Mucosa of gallbladder (tissue), 1 donor: ENCODE measurements around the gene MDFIC. TPM values are rescaled to one million over a fixed set of nuclear protein-coding genes. Genes with fewer than 3 reads are reported as not detected.
A peak's percentile ranks its signal among the peaks of the same experiment; 100 is the strongest.
"Not testable (repeated sequence)": the region's sequence is repeated elsewhere in the genome, so short reads cannot be mapped to it uniquely, and the experiment has no call there.

Experiments used
- DNase-seq: peaks from one replicate; pipeline ENCODE4 v3.0.0-alpha.2; 2020; ENCODE audit warnings: low spot score
- total RNA-seq: library from RNA; stranded (reverse); gene quantifications from one replicate; pipeline ENCODE4 v1.2.1, GENCODE V29; 2021
- donor health status: DM: no; HTN: no; CAD: no.

The MDFIC gene, protein sequence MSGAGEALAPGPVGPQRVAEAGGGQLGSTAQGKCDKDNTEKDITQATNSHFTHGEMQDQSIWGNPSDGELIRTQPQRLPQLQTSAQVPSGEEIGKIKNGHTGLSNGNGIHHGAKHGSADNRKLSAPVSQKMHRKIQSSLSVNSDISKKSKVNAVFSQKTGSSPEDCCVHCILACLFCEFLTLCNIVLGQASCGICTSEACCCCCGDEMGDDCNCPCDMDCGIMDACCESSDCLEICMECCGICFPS
- total RNA-seq = 13.7 TPM

DNA sequence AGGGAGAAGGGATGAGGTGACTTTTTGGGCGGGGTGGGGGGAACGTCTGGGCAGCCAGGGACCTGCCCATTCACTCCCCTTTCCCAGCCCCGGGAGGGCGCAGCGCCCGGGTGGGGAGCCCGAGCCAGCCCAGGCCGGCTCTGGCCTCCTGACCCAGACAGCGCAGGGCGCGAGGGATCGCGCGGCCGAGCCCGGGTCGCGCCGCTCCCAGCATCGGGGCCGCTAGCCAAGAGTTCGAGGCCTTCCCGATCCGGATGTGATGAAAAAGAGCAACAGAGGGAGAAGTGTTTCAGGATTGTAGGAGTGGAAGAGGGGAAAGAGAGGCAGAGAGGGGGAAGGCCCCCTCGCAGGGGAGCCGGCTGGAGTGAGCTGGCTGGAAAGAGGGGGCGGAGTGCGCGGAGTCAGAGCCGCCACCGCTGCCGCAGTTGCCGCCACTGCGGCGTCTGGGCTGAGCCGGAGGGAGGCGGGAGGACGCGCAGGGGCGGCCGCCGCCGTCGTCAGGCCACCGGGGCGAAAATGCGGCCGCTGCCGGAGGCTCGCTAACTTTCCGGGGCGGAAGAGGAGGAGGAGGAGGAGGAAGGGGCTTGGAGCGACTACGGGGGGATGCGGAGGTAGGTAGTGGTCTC, at the start of gene MDFIC:
Gene MDFIC (plus strand): TSS at position 69 of the 626 bp plus-strand sequence. CDS start 940 bp downstream, outside the sequence.
- peak; percentile 15 for DNase-seq

DNA sequence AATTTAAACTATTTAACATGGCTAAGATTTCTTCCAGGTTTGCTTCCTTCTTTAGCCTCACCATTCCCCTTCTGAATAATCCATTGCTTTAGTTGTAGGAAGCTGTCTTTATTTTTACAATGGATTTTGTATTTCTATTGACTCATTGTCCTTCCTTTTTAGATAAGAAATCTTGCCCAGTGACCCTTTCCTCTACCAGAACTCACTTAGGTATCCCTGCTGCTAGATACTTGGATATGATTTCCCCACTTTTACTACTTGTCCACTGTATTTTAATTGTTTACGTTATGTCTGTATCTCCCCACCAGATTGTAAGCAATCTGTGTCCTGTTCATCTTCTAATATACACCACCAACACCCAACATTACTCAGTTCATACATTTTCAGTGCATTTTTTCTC, 47.7 kb upstream of the MDFIC start:
- DNase-seq = no peak

DNA sequence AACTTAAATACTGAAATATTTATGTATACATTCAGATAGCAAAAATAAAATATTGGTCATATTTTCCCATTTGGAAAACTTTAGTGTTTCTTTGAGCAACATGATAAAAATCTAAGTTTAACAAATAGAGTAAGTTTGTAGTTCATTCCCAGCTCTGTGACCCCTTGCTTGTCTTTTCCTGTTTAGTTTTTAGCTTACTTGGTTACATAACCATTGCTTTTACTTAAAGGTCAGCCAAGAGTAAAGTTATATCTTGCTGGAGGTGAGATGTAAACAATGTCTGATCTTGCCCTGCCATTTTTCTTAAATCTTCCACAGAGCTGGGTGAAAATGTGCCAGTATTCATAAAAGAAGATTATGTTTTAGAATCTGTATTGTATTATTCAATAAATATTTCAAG, 46.7 kb upstream of the MDFIC start:
- DNase-seq = no peak

DNA sequence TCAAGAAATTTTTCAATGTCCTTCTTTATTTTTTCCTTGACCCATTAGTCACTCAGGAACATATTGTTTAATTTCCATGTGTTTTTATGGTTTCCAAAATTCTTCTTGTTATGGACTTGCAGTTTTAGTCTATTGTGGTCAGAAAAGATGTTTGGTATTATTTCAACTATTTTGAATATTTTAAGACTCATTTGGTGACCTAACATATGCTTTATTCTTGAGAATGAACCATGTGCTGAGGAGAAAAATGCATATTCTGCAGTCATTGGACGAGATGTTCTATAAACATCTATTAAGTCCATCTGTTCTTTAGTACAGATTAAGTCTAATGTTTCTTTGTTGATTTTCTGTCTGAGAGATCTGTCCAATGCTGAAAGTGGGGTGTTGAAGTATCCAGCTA, 42.3 kb upstream of the MDFIC start:
- no peak for DNase-seq

DNA sequence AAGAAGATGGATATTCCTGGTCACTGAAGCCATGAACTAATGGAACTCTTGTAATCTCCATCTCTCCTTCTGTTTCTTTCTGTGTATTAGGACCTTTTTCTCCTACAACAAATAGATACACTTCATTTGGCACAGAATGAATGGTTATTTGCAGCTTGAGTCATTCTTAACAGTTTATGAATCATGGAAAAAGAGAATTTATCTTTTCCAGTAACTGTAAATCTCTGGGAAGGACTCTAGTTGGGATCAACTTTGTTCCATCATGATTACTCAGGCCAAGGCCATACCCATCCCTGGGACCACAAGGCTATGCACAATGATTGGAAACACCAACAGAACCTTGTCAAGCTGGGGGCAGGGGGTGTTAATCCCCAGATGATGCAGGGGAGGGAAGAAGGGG, 36.1 kb upstream of the MDFIC start:
- DNase-seq = no peak

DNA sequence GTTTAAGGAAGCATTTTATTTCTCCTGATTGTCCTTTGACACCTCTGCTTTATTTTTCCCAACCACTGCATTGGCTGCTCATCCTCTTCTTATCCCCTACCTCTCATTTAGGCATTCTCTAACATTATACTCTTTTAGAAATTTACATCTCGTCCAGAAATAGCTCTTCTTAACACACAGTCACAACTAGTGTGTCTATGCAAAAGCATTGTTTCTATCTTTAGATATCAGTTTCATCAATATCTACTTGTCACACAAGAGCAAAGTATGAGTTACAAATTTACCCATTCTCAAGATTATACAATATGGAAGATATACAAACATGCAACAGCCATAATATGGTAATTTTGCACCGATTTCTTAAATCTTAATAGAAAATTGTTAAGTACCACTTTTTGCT, 35.7 kb upstream of the MDFIC start:
- no peak for DNase-seq

DNA sequence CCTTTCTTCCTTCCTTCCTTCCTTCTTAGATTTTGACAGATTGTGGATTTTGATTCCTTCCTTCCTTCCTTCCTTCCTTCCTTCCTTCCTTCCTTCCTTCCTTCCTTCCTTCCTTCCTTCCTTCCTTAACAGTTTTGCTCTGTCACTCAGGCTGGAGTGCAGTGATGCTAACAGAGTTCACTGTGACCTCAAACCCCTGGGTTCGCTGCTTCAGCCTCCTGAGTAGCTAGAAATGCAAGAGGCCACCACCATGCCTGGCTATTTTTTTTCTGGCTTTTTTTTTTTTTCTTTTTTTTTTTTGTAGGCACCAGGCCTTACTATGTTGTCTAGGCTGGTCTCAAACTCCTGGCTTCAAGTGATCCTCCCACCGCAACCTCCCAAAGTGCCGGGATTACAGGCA, 32.8 kb upstream of the MDFIC start:
- DNase-seq = not testable (repeated sequence)

DNA sequence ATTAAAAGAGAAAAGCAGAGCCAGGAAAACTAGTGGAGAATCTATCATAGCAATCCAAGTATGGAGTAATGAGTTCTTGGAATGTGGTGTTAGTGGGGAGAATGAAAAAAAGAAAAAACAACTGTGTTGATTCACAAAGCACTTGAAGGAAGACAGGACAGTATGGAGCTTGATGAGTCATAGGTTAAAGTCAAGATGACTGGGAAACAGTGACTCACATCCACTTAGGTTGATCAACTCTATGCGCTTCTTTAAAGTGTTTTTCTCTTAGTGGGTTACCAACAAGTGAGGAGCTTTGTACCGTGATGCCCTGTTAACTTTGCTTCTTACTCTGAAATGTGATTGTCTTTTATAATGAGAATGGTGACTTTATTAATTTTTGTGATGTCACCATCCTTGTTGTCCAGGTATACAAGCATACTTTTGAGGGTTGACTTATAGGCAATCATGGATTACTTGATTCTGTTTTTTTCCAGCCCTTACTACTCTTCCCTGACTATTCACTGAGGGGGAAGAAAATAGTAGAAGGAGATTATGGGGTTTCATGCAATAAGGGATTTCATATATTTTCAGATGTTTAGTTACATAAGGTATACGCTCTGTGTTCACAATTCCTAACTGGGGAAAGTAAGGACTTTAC, 32.1 kb upstream of the MDFIC start:
- no peak for DNase-seq

DNA sequence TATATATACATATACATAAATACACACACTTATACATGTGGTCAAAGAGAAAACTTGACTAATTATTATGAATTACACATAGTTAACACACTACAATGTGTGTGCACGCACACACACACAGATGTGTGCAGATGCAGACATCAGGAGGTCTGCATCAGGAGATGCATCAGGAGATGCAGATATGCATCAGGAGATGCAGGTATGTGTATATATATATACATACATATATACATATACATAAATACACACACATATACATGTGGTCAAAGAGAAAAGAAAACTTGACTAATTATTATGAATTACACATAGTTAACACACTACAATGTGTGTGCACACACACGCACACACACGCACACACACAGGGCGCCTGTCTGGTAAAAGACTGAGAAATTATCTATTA, 31.3 kb upstream of the MDFIC start:
- no peak for DNase-seq

DNA sequence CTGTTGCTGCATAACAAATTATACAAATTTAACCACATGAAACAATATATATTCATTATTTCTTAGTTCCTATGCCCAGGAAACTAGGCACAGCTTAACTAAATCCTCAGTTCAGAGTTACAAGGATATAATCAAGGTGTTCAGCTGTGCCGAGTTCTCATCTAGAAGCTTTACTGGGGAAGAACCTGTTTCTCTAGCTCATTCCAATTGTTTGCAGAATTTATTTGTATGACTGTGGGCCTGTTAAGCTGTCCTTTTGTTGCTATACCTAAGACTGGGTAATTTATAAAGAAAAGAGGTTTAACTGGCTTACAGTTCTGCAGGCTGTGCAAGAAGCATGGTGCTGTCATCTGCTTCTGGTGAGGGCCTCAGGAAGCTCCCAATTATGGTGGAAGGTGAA, 21.8 kb upstream of the MDFIC start:
- DNase-seq = no peak

DNA sequence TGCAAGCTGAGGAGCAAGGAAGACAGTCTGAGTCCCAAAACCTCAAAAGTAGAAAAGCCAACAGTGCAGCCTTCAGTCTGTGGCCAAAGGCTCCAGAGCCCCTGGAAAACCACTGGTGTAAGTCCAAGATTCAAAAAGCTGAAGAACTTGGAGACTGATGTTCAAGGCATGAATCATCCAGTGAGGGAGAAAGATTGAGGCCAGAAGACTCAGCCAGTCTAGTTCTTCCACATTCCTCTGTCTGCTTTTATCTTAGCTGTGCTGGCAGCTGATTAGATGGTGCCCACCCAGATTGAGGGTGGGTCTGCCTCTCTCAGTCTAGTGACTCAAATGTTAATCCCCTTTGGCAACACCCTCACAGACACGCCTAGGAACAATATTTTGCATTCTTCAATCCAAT, 20.1 kb upstream of the MDFIC start:
- DNase-seq = no peak

DNA sequence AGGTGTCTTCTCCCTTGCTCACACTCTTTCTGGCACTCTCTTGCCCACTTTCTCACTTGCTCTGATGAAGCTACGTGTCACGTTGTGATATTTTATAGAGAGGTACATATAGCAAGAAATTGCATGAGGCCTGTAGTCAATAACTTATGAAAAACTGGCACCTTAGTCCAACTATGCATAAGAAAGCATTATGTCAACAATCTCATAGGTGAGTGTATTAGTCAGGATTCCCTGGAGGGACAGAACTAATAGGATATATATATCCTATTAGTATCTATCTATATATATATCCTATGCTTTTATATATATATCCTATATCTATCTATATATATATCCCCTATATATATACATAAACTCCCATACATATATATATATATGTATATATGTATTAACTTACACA, 18.8 kb upstream of the MDFIC start:
- no peak for DNase-seq

DNA sequence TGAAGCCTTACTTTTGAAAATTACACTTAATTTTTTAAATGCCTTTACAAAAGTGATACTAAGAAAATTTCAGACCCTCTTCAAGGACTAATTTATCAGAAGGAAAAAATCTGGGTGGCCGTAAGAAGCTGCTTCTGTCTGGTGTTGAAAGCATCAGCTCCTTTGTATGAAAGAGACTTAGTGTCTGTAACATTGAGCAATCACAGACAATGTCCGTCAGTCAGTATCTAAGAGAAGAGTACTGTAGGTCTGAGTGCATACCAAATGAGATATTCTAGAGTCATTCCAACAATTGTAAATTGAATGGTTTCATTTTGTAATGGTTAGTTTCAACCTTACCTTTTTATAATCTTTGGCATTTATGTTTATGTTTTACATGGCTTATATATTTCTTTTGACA, 11.1 kb upstream of the MDFIC start:
- no peak for DNase-seq

DNA sequence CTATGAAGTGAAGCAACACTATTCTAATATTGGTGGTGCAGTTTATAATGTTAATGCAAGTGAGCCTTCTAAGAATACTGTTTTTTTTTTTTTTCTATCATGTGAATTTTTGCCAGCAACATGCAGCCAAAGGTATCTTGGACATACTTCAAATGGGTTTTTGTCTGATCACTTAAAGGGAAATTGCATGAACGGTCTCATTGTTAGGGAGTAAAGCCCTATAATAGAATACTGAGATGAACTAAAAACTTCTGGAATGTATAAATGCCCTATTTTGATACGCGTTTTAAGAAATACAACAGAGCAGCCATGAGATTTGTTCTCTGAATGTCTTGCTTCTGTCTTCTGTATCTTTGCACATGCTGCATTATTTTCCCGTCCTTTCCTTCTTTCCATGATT, 10.5 kb upstream of the MDFIC start:
- DNase-seq = no peak

DNA sequence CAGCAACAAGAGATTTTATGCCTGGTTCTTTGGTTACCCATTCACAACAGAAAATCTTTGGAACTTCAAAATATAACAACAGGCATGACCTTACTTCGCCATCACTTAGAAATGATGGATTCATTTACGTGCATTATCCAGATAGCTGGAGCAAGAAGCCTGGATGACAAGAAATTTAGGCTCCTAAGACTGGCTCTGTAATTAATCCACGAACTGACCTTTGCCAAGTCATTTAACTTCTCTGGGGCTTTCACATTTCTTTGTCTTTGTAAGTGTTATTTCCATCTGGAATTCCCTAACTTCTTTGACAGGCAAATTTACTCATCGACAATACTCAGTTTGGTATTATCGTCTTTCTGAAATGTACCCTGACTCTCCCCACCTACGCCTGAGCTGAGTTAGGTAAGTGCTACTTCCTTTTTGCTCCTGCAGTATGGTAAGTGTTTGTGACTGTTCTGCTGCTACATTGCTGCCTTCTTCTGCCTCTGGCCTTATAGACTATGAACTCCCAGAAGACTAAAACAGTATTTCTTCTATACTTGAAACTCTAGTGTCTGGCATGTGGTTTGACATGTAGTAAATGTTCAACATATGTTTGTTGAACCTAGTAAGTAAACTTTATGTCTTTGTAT, 5.5 kb upstream of the MDFIC start:
- no peak for DNase-seq

DNA sequence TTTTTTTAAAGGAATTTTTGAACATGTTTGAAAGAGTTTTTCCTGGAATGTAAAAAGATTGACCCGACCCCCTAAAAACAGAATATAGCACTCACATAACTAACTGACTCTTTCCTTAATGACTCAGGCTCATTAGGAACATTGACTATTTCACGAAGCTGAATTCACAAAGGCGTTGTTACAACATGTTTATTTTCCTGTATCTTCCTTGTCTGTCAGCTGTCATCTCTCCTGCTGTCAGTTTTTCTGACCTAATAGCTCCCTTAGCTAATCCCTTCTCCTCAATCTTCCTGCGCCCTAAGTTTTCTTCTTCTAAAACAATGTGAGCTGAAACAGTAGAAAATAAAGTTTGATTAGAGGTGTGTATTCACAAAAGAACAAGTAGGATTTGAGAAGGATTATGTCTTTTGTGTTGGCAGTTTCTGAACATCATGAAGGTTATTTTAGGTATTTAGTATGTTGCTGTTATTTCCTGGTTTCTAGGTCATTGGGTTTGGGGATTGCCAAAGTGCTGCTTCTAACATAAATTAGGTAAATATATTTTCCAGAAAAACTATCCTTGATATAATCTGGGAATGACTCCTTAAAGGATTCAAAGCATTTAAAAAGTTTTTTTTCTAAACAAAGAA, 4.6 kb upstream of the MDFIC start:
- no peak for DNase-seq

DNA sequence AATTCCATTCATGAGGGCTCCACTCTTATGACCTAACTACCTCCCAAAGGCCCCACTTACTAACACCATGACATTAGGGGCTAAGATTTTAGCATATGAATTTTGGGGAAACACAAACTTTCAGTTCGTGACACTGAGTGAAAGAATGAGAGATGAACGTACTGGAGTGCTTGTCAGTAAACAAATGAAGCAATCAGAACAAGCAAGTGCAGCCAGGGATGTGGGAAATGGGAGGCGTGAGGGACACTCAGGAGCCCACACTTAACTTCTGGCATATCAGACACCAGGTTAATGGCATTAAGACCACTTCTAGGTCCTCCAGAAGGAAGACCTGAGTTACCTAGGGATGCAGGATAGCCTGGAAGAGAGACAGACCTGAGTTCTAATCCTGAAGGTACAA, 2.3 kb upstream of the MDFIC start:
- DNase-seq = no peak

DNA sequence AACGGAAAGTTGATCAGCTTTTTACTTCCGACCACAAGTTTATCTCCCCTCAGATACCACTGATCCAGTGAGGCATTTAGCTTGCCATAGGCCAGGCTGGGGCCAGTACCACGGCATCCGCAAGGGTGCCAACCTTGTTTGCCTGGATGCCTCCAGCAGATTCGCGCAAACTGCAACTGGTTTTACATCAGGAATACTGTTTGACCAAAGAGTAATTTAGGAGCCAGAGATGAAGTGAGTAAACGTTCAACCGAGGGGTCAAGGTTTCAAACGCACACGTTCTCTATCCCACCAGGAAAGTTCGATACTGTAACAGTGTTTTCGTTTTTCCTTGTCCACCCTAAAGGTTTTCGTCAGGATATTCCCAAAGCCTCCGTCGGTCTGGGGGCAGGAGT, 266 bp upstream of the MDFIC start:
- no peak for DNase-seq

DNA sequence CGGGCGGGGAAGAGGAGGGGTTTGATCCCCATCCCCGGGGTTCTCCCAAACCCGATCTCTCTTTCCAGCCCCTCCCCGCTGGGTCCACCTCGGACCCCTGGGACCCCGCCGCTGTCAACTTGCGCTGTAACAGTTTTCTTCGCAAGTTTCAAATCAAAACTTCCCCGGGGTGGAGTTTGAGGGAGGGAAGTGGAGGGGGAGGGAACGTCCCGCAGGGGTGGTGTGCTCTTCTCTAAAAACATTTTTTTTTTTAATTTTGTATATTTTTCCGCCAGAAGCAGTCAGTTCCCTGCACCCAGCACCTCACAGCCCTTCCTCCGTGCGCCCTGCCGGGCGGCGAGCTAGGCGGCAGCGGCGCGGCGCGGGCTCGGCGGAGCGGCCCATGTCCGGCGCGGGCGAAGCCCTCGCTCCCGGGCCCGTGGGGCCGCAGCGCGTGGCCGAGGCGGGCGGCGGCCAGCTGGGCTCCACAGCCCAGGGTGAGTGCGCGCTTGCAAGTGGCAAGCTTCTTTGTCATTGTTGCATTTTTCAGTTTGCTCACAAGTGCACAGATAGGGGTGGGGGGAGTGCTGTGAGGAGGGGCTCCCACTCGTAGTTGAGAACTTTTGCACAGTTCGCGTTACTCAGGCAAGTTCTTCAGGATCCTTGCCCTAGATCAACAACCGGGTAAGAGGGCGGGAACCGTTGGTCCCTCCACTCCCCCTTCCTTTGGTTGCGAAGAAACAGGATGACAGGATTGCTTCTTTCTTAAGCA, 933 bp downstream of the MDFIC start:
- peak; percentile 13 for DNase-seq

DNA sequence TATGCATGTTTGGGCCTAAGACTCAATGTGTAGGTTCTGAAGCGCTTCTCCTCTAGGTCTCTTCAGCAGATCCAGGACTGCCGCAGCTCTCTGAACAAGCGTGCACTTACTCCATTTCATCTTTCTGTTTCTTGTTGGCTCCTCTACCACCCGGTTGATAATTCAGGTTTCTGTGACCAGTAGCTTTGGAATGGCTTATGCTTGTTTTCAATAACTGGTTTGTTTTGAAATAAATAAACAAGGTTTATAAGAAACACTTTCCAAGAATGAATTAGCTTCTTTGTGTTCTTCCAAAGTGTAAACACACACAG, 1.5 kb downstream of the MDFIC start:
- DNase-seq = no peak

DNA sequence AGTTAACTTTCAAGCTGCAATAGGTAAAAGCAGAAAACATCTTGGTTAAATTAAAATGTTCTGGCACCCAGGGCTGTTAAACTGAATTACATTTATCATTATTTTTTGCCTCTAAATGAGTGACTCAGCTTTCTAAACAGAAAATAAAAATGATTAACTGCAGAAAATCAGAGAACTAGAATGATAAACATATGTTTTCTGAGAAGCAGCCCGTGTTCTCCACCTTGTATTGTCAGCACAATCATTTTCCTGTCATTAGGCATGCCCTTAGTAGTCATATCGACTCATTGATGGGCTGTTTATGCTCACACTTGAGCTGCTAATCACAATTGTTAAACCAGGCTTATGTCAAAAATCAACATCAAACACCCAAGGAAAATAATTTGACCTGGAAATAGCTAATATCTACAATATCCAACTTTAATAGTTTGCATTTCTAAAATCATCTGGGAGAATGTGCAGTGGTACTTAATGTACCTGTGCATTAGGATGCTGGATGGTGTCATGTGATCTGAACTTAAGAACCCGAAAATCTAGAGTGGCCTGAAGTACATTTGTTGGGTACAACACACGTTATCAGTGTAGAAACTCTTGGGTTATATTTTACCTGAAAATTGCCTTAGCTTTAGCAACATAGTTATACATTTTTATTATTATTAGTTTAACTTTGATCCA, 2.3 kb downstream of the MDFIC start:
- no peak for DNase-seq
